ENCODE data around the gene ATRAID. TPM values are rescaled to one million over a fixed set of nuclear protein-coding genes. Genes with fewer than 3 reads are reported as not detected.
A peak's percentile ranks its signal among the peaks of the same experiment; 100 is the strongest.
"Not testable (repeated sequence)": the region's sequence is repeated elsewhere in the genome, so short reads cannot be mapped to it uniquely, and the experiment has no call there.

Gene ATRAID
- total RNA-seq, 8 experiments from 2014 or later: 77.0 to 252 (median 123) TPM

- no peaks in the 10 kb centered on the region for H3K4me1 ChIP-seq (replicated peaks in 1 of 2)
- ATAC-seq (replicated peaks in 6 of 8): no peak
- in situ Hi-C loops (cut with MboI; ENCODE audit: low pct_unique_long_range_greater_than_20kb in 2 of 9, low sequenced_read_pairs in 9 of 9, unreplicated experiment in 9 of 9): loop anchor here in 1 of 9 experiments (25.0 kb wide), 1 partner anchor 217 kb away; the partner anchor contains the start of gene MAPRE3
- H3K4me3 ChIP-seq: no peak overlapping the region
- WGBS, 10 experiments: 19 to 71% (median 38%) methylated on average over 1 to 3 of the region's 3 CpGs
- H3K27ac ChIP-seq: no peak overlapping the region
Measured at GRCh38 chr2:27179344-27180000, 32.4 kb upstream of the ATRAID start.

- Histone ChIP-seq H3K4me3 (no peak overlapping the region), H3K27ac (no peak overlapping the region), H3K4me1 (replicated peaks in 1 of 2) (no peaks in the 10 kb centered on the region)
- ATAC-seq (replicated peaks in 6 of 8): peak in 1 of 8 experiments; percentile 50
- in situ Hi-C loops (cut with MboI; ENCODE audit: low pct_unique_long_range_greater_than_20kb in 2 of 9, low sequenced_read_pairs in 9 of 9, unreplicated experiment in 9 of 9): loop anchor here in 1 of 9 experiments (25.0 kb wide), 1 partner anchor 220 kb away; the partner anchor contains the start of gene MAPRE3
- WGBS, 10 experiments: 20 to 92% (median 66%) methylated on average over 1 to 4 of the region's 4 CpGs; no CpG with 5 or more reads in 3 of the 10 experiments
Measured at GRCh38 chr2:27182346-27182745, 29.5 kb upstream of the ATRAID start.

- WGBS, 10 experiments: 8 to 86% (median 50%) methylated on average over 1 to 3 of the region's 4 CpGs; no CpG with 5 or more reads in 1 of the 10 experiments
- no peak overlapping the region for H3K4me3 ChIP-seq
- in situ Hi-C loops (cut with MboI; ENCODE audit: low pct_unique_long_range_greater_than_20kb in 2 of 9, low sequenced_read_pairs in 9 of 9, unreplicated experiment in 9 of 9): loop anchor here in 1 of 9 experiments (25.0 kb wide), 1 partner anchor 222 kb away; the partner anchor contains the start of gene MAPRE3
- H3K27ac ChIP-seq: no peak overlapping the region
- H3K4me1 ChIP-seq (replicated peaks in 1 of 2): no peaks in the 10 kb centered on the region
- no peak for ATAC-seq (replicated peaks in 6 of 8)
Measured at GRCh38 chr2:27184115-27184514, 27.7 kb upstream of the ATRAID start.

- in situ Hi-C loops (cut with MboI; ENCODE audit: low pct_unique_long_range_greater_than_20kb in 2 of 9, low sequenced_read_pairs in 9 of 9, unreplicated experiment in 9 of 9): loop anchor here in 1 of 9 experiments (25.0 kb wide), 1 partner anchor 223 kb away; the partner anchor contains the start of gene MAPRE3
- Histone ChIP-seq H3K4me3 (no peak overlapping the region), H3K27ac (no peak overlapping the region), H3K4me1 (replicated peaks in 1 of 2) (no peaks in the 10 kb centered on the region)
- WGBS, 10 experiments: 0 to 100% (median 52%) methylated on average over 1 to 4 of the region's 6 CpGs
- ATAC-seq (replicated peaks in 6 of 8): peak in 3 of 8 experiments; percentile 31 to 69 (median 33)
Measured at GRCh38 chr2:27185331-27186026, 26.4 kb upstream of the ATRAID start.

- ATAC-seq (replicated peaks in 6 of 8): no peak
- WGBS, 10 experiments: 10 to 86% (median 56%) methylated on average over 1 to 4 of the region's 6 CpGs; no CpG with 5 or more reads in 5 of the 10 experiments
- Histone ChIP-seq H3K27ac (no peak overlapping the region), H3K4me3 (no peak overlapping the region), H3K4me1 (replicated peaks in 1 of 2) (no peaks in the 10 kb centered on the region)
- in situ Hi-C loops (cut with MboI; ENCODE audit: low pct_unique_long_range_greater_than_20kb in 2 of 9, low sequenced_read_pairs in 9 of 9, unreplicated experiment in 9 of 9): loop anchor here in 1 of 9 experiments (25.0 kb wide), 1 partner anchor 224 kb away; the partner anchor contains the start of gene MAPRE3
Measured at GRCh38 chr2:27186613-27187345, 25.1 kb upstream of the ATRAID start.

- in situ Hi-C loops (cut with MboI; ENCODE audit: low pct_unique_long_range_greater_than_20kb in 2 of 9, low sequenced_read_pairs in 9 of 9, unreplicated experiment in 9 of 9): loop anchor here in 1 of 9 experiments (25.0 kb wide), 1 partner anchor 228 kb away; the partner anchor contains the start of gene MAPRE3
- no peak for ATAC-seq (replicated peaks in 6 of 8)
- 58 to 93% (median 79%) methylated on average over 2 to 7 of the region's 8 CpGs; no CpG with 5 or more reads in 1 of the 10 experiments for WGBS, 10 experiments
- no peak overlapping the region for H3K27ac ChIP-seq
- H3K4me3 ChIP-seq: no peak overlapping the region
- no peaks in the 10 kb centered on the region for H3K4me1 ChIP-seq (replicated peaks in 1 of 2)
Measured at GRCh38 chr2:27189989-27190388, 21.9 kb upstream of the ATRAID start.

- ATAC-seq (replicated peaks in 6 of 8): peak; percentile 75 to 99 (median 90)
- in situ Hi-C loops (cut with MboI; ENCODE audit: low pct_unique_long_range_greater_than_20kb in 2 of 9, low sequenced_read_pairs in 9 of 9, unreplicated experiment in 9 of 9): loop anchor here in 1 of 9 experiments (25.0 kb wide), 1 partner anchor 229 kb away; the partner anchor contains the start of gene MAPRE3
Measured at GRCh38 chr2:27191070-27191829, 20.6 kb upstream of the ATRAID start.

GRCh38 chr2:27194538-27195354 is 17.1 kb upstream of the ATRAID start:
- no peak overlapping the region for H3K4me3 ChIP-seq
- H3K27ac ChIP-seq: no peak overlapping the region
- in situ Hi-C loops (cut with MboI; ENCODE audit: low pct_unique_long_range_greater_than_20kb in 2 of 9, low sequenced_read_pairs in 9 of 9, unreplicated experiment in 9 of 9): loop anchor here in 1 of 9 experiments (25.0 kb wide), 1 partner anchor 232 kb away; the partner anchor contains the start of gene MAPRE3
- WGBS, 10 experiments: 54 to 97% (median 76%) methylated on average over 3 to 15 of the region's 17 CpGs
- H3K4me1 ChIP-seq (replicated peaks in 1 of 2): no peaks in the 10 kb centered on the region
- ATAC-seq (replicated peaks in 6 of 8): no peak

More at GRCh38 chr2:27191070-27191829, 20.6 kb upstream of the ATRAID start:
- Histone ChIP-seq H3K4me3 (no peak overlapping the region), H3K27ac (no peak overlapping the region), H3K4me1 (replicated peaks in 1 of 2) (no peaks in the 10 kb centered on the region)
- WGBS, 10 experiments: 7 to 60% (median 22%) methylated on average over 1 to 8 of the region's 8 CpGs; no CpG with 5 or more reads in 1 of the 10 experiments

GRCh38 chr2:27195799-27196198 is 16.0 kb upstream of the ATRAID start:
- not testable (repeated sequence) for H3K4me3 ChIP-seq; ATAC-seq (replicated peaks in 6 of 8); H3K27ac ChIP-seq; H3K4me1 ChIP-seq (replicated peaks in 1 of 2)
- in situ Hi-C loops (cut with MboI; ENCODE audit: low pct_unique_long_range_greater_than_20kb in 2 of 9, low sequenced_read_pairs in 9 of 9, unreplicated experiment in 9 of 9): loop anchor here in 1 of 9 experiments (25.0 kb wide), 1 partner anchor 233 kb away; the partner anchor contains the start of gene MAPRE3
- 100% methylated on average over 1 of the region's 3 CpGs; no CpG with 5 or more reads in 8 of the 10 experiments for WGBS, 10 experiments

GRCh38 chr2:27198068-27198467 is 13.8 kb upstream of the ATRAID start:
- 80 to 100% (median 100%) methylated on average over 1 to 3 of the region's 3 CpGs; no CpG with 5 or more reads in 3 of the 10 experiments for WGBS, 10 experiments
- ATAC-seq (replicated peaks in 6 of 8); H3K27ac ChIP-seq; H3K4me3 ChIP-seq; H3K4me1 ChIP-seq (replicated peaks in 1 of 2): not testable (repeated sequence)
- in situ Hi-C loops (cut with MboI; ENCODE audit: low pct_unique_long_range_greater_than_20kb in 2 of 9, low sequenced_read_pairs in 9 of 9, unreplicated experiment in 9 of 9): loop anchor here in 1 of 9 experiments (25.0 kb wide), 1 partner anchor 236 kb away; the partner anchor contains the start of gene MAPRE3

- in situ Hi-C loops (cut with MboI; ENCODE audit: low pct_unique_long_range_greater_than_20kb in 2 of 9, low sequenced_read_pairs in 9 of 9, unreplicated experiment in 9 of 9): loop anchor here in 1 of 9 experiments (25.0 kb wide), 1 partner anchor 236 kb away; the partner anchor contains the start of gene MAPRE3
Measured at GRCh38 chr2:27198627-27199026, 13.2 kb upstream of the ATRAID start.

More at GRCh38 chr2:27198627-27199026, 13.2 kb upstream of the ATRAID start:
- WGBS, 10 experiments: 70 to 100% (median 80%) methylated on average over 1 to 2 of the region's 2 CpGs; no CpG with 5 or more reads in 5 of the 10 experiments
- Histone ChIP-seq H3K4me3 (no peak overlapping the region), H3K27ac (no peak overlapping the region), H3K4me1 (replicated peaks in 1 of 2) (no peaks in the 10 kb centered on the region)
- ATAC-seq (replicated peaks in 6 of 8): no peak

Data from motor neuron (in vitro differentiated cells).